Memory B cell (primary cell): ENCODE results near the gene ASAP3.
A peak's percentile ranks its signal among the peaks of the same experiment; 100 is the strongest.
"Not testable (repeated sequence)": the region's sequence is repeated elsewhere in the genome, so short reads cannot be mapped to it uniquely, and the experiment has no call there.

ENCODE experiments used
- ATAC-seq: fragments of 150-1000 bp; cut with Tn5 transposase; 2 replicates; pipeline ENCODE4 v1.10.0; 2021; ENCODE audit warnings: low read depth, mild to moderate bottlenecking, moderate library complexity
- DNase-seq, 2 donors: peaks; one replicate each; pipeline ENCODE4 v3.0.0; 2022; ENCODE audit warnings: low spot score in 2 of 2
- H3K27ac Mint-ChIP-seq: one replicate; pipeline ENCODE4 v1.8.0; 2022; ENCODE audit warnings: mild to moderate bottlenecking, moderate library complexity, mixed read lengths
- H3K27me3 Mint-ChIP-seq: one replicate; pipeline ENCODE4 v1.8.0; 2022; ENCODE audit warnings: mixed read lengths
- H3K36me3 Mint-ChIP-seq: one replicate; pipeline ENCODE4 v1.8.0; 2022; ENCODE audit warnings: mild to moderate bottlenecking, mixed read lengths
- H3K4me1 Mint-ChIP-seq: one replicate; pipeline ENCODE4 v1.8.0; 2022; ENCODE audit warnings: mixed read lengths
- H3K4me3 Mint-ChIP-seq: one replicate; pipeline ENCODE4 v1.8.0; 2022; ENCODE audit warnings: mild to moderate bottlenecking, moderate library complexity, mixed read lengths
- H3K9me3 Mint-ChIP-seq: one replicate; pipeline ENCODE4 v1.8.0; 2022; ENCODE audit warnings: mixed read lengths

The ASAP3 gene

GRCh38 chr1:23524716-23525401 lies 40.9 kb upstream of the ASAP3 start:
- Mint-ChIP-seq H3K27ac (peak overlapping the region; percentile 89), H3K9me3 (no peaks in the 10 kb centered on the region), H3K4me3 (peak overlapping the region; percentile 77), H3K27me3 (no peaks in the 10 kb centered on the region), H3K36me3 (peaks cover 2% of the 10 kb centered on the region), H3K4me1 (peaks cover 60% of the 10 kb centered on the region)
- DNase-seq (no peak), ATAC-seq (peak; percentile 50)

GRCh38 chr1:23524163-23524562 lies 40.2 kb upstream of the ASAP3 start:
- DNase-seq (no peak), ATAC-seq (no peak)
- Mint-ChIP-seq H3K36me3 (peaks cover 2% of the 10 kb centered on the region), H3K27me3 (no peaks in the 10 kb centered on the region), H3K4me3 (peak overlapping the region; percentile 43), H3K4me1 (peaks cover 55% of the 10 kb centered on the region), H3K27ac (no peak overlapping the region), H3K9me3 (no peaks in the 10 kb centered on the region)

- no peak overlapping the region for H3K27ac Mint-ChIP-seq
- peaks cover 40% of the 10 kb centered on the region for H3K4me1 Mint-ChIP-seq
- ATAC-seq (no peak), DNase-seq (no peak)
- no peaks in the 10 kb centered on the region for H3K9me3 Mint-ChIP-seq
- no peaks in the 10 kb centered on the region for H3K27me3 Mint-ChIP-seq
- no peak overlapping the region for H3K4me3 Mint-ChIP-seq
- peaks cover 6% of the 10 kb centered on the region for H3K36me3 Mint-ChIP-seq
Measured at GRCh38 chr1:23522244-23522982, 38.4 kb upstream of the ASAP3 start.

GRCh38 chr1:23521588-23521987 lies 37.6 kb upstream of the ASAP3 start:
- DNase-seq (no peak), ATAC-seq (no peak)
- Mint-ChIP-seq H3K4me3 (no peak overlapping the region), H3K27me3 (no peaks in the 10 kb centered on the region), H3K4me1 (peaks cover 34% of the 10 kb centered on the region), H3K27ac (no peak overlapping the region), H3K9me3 (no peaks in the 10 kb centered on the region), H3K36me3 (peaks cover 6% of the 10 kb centered on the region)

GRCh38 chr1:23517581-23517980 lies 33.6 kb upstream of the ASAP3 start:
- Mint-ChIP-seq H3K4me3 (no peak overlapping the region), H3K4me1 (peaks cover 11% of the 10 kb centered on the region), H3K27me3 (no peaks in the 10 kb centered on the region), H3K9me3 (no peaks in the 10 kb centered on the region), H3K36me3 (peaks cover 8% of the 10 kb centered on the region), H3K27ac (peak overlapping the region; percentile 6)
- no peak for ATAC-seq
- no peak for DNase-seq

- Mint-ChIP-seq H3K4me3 (no peak overlapping the region), H3K9me3 (no peaks in the 10 kb centered on the region), H3K36me3 (peaks cover 6% of the 10 kb centered on the region), H3K27me3 (no peaks in the 10 kb centered on the region), H3K4me1 (peaks cover 7% of the 10 kb centered on the region), H3K27ac (no peak overlapping the region)
- ATAC-seq (no peak), DNase-seq (no peak)
Measured at GRCh38 chr1:23515905-23516304, 31.9 kb upstream of the ASAP3 start.

- no peak overlapping the region for H3K4me3 Mint-ChIP-seq
- peaks cover 9% of the 10 kb centered on the region for H3K4me1 Mint-ChIP-seq
- H3K9me3 Mint-ChIP-seq, result no peaks in the 10 kb centered on the region
- peaks cover 9% of the 10 kb centered on the region for H3K36me3 Mint-ChIP-seq
- no peaks in the 10 kb centered on the region for H3K27me3 Mint-ChIP-seq
- ATAC-seq (no peak), DNase-seq (no peak)
- peak overlapping the region; percentile 21 for H3K27ac Mint-ChIP-seq
Measured at GRCh38 chr1:23514111-23514679, 30.2 kb upstream of the ASAP3 start.

- no peaks in the 10 kb centered on the region for H3K9me3 Mint-ChIP-seq
- no peaks in the 10 kb centered on the region for H3K27me3 Mint-ChIP-seq
- no peak for DNase-seq
- peaks cover 3% of the 10 kb centered on the region for H3K4me1 Mint-ChIP-seq
- no peak overlapping the region for H3K4me3 Mint-ChIP-seq
- H3K27ac Mint-ChIP-seq, result no peak overlapping the region
- H3K36me3 Mint-ChIP-seq, result peaks cover 7% of the 10 kb centered on the region
- ATAC-seq, result no peak
Measured at GRCh38 chr1:23509896-23510295, 25.9 kb upstream of the ASAP3 start.

GRCh38 chr1:23506376-23507107 lies 22.6 kb upstream of the ASAP3 start:
- peaks cover 5% of the 10 kb centered on the region for H3K4me1 Mint-ChIP-seq
- no peak overlapping the region for H3K27ac Mint-ChIP-seq
- no peaks in the 10 kb centered on the region for H3K27me3 Mint-ChIP-seq
- no peak for ATAC-seq
- H3K9me3 Mint-ChIP-seq, result no peaks in the 10 kb centered on the region
- no peak for DNase-seq
- H3K36me3 Mint-ChIP-seq, result peaks cover 6% of the 10 kb centered on the region
- H3K4me3 Mint-ChIP-seq, result no peak overlapping the region

GRCh38 chr1:23505851-23506250 lies 21.9 kb upstream of the ASAP3 start:
- Mint-ChIP-seq H3K4me3 (no peak overlapping the region), H3K4me1 (peaks cover 4% of the 10 kb centered on the region), H3K27me3 (no peaks in the 10 kb centered on the region), H3K27ac (no peak overlapping the region), H3K9me3 (no peaks in the 10 kb centered on the region), H3K36me3 (peaks cover 6% of the 10 kb centered on the region)
- no peak for ATAC-seq
- no peak for DNase-seq

GRCh38 chr1:23504156-23504555 lies 20.2 kb upstream of the ASAP3 start:
- not testable (repeated sequence) for ATAC-seq

GRCh38 chr1:23502951-23503350 lies 19.0 kb upstream of the ASAP3 start:
- no peaks in the 10 kb centered on the region for H3K27me3 Mint-ChIP-seq
- peaks cover 2% of the 10 kb centered on the region for H3K36me3 Mint-ChIP-seq
- DNase-seq (no peak), ATAC-seq (no peak)
- H3K4me1 Mint-ChIP-seq, result peaks cover 11% of the 10 kb centered on the region
- no peaks in the 10 kb centered on the region for H3K9me3 Mint-ChIP-seq
- no peak overlapping the region for H3K4me3 Mint-ChIP-seq
- no peak overlapping the region for H3K27ac Mint-ChIP-seq

More at GRCh38 chr1:23504156-23504555, 20.2 kb upstream of the ASAP3 start:
- peaks cover 11% of the 10 kb centered on the region for H3K4me1 Mint-ChIP-seq
- H3K36me3 Mint-ChIP-seq, H3K27me3 Mint-ChIP-seq, H3K9me3 Mint-ChIP-seq, DNase-seq, H3K4me3 Mint-ChIP-seq, H3K27ac Mint-ChIP-seq: not testable (repeated sequence)

GRCh38 chr1:23500466-23500865 lies 16.5 kb upstream of the ASAP3 start:
- Mint-ChIP-seq H3K36me3 (peaks cover 2% of the 10 kb centered on the region), H3K4me1 (peaks cover 14% of the 10 kb centered on the region), H3K4me3 (no peak overlapping the region), H3K27ac (peak overlapping the region; percentile 24), H3K9me3 (no peaks in the 10 kb centered on the region), H3K27me3 (no peaks in the 10 kb centered on the region)
- DNase-seq (no peak), ATAC-seq (no peak)
